B cell (primary cell): ENCODE data around the gene AKT2. TPM values are rescaled to one million over a fixed set of nuclear protein-coding genes. Genes with fewer than 3 reads are reported as not detected.
A peak's percentile ranks its signal among the peaks of the same experiment; 100 is the strongest.

Experiments
- ATAC-seq: fragments of 200-7000 bp; cut with Tn5 transposase; one replicate; pipeline ENCODE4 v1.10.0; 2021; ENCODE audit warnings: low read depth, mild to moderate bottlenecking, moderate number of reproducible peaks, moderate library complexity
- CTCF ChIA-PET: fragments of 350-600 bp; sonication (Branson Sonifier 250); formaldehyde crosslinking; loops from one replicate; lab custom pipeline; 2021; ENCODE audit warnings: antibody characterized with exemption, inconsistent platforms; lab: Charles Lee
- POLR2A ChIA-PET: fragments of 350-600 bp; sonication (Branson Sonifier 250); formaldehyde crosslinking; loops from one replicate; lab custom pipeline; 2021; ENCODE audit warnings: antibody characterized with exemption; lab: Charles Lee
- DNase-seq: peaks from one replicate; pipeline ENCODE4 v3.0.0; 2013
- H2AFZ ChIP-seq: 2 replicates; pipeline ENCODE4 v1.6.1; 2012; ENCODE audit warnings: mild to moderate bottlenecking, low read depth, low read length; ENCODE audit not compliant: insufficient read depth, poor library complexity, severe bottlenecking
- H3K27ac ChIP-seq, 2 donors: 1 replicate in 1 of 2; 2 replicates in 1 of 2; pipeline ENCODE4 v1.5.1; 2012 to 2013; ENCODE audit warnings: low read length in 2 of 2, mild to moderate bottlenecking in 2 of 2, moderate library complexity in 1 of 2
- H3K27me3 ChIP-seq, 4 experiments: fragments of 200-600 bp in 1 of 4; sonication (generic) in 1 of 4; replicated peaks in 1 of 4; 1 replicate in 2 of 4; 2 replicates in 2 of 4; pipeline versions ENCODE4 v1.6.1 to v1.7.0; 2013 to 2016; ENCODE audit warnings: low read length in 3 of 4, mild to moderate bottlenecking in 2 of 4, mixed read lengths in 1 of 4, moderate library complexity in 1 of 4; ENCODE audit not compliant: insufficient read depth in 4 of 4, control insufficient read depth in 3 of 4; ENCODE audit errors: control extremely low read depth in 1 of 4
- H3K36me3 ChIP-seq, 2 experiments: replicated peaks in 1 of 2; 1 replicate in 1 of 2; 2 replicates in 1 of 2; pipeline versions ENCODE4 v1.6.1 to v1.7.1; 2013; ENCODE audit warnings: low read length in 1 of 2; ENCODE audit not compliant: insufficient read depth in 2 of 2, control insufficient read depth in 1 of 2; ENCODE audit errors: control extremely low read depth in 1 of 2, extremely low read depth in 1 of 2
- H3K4me1 ChIP-seq, 2 donors: fragments of 200-600 bp in 1 of 2; sonication (generic) in 1 of 2; 1 replicate in 1 of 2; 2 replicates in 1 of 2; pipeline versions ENCODE4 v1.5.1 to v1.6.1; 2013 to 2017; ENCODE audit warnings: low read length in 2 of 2; ENCODE audit not compliant: control insufficient read depth in 2 of 2, insufficient read depth in 2 of 2
- H3K4me2 ChIP-seq: replicated peaks from 2 replicates; pipeline ENCODE3; 2012; ENCODE audit warnings: mild to moderate bottlenecking, low read depth, low read length; ENCODE audit not compliant: poor library complexity, severe bottlenecking
- H3K4me3 ChIP-seq, 5 experiments: fragments of 200-600 bp in 1 of 5; sonication (generic) in 1 of 5; 1 replicate in 3 of 5; 2 replicates in 2 of 5; pipeline versions ENCODE4 v1.5.1 to v1.7.0; 2011 to 2016; ENCODE audit warnings: low read length in 4 of 5, mild to moderate bottlenecking in 4 of 5, low read depth in 2 of 5, control low read depth in 1 of 5, moderate library complexity in 1 of 5; ENCODE audit not compliant: insufficient read depth in 1 of 5; ENCODE audit errors: control extremely low read depth in 1 of 5, extremely low read depth in 1 of 5
- H3K79me2 ChIP-seq: fragments of 200-600 bp; sonication (generic); one replicate; pipeline ENCODE4 v1.6.0; 2016; ENCODE audit warnings: low read length; ENCODE audit not compliant: control insufficient read depth, insufficient read depth
- H3K9ac ChIP-seq: fragments of 200-600 bp; sonication (generic); 2 replicates; pipeline ENCODE4 v1.6.1; 2017; ENCODE audit warnings: mild to moderate bottlenecking, low read length, moderate library complexity
- H3K9me3 ChIP-seq, 3 donors: one replicate each; pipeline versions ENCODE4 v1.6.1 to v1.7.1; 2013; ENCODE audit warnings: low read length in 2 of 3; ENCODE audit not compliant: control insufficient read depth in 2 of 3, insufficient read depth in 1 of 3; ENCODE audit errors: control extremely low read depth in 1 of 3
- H4K20me1 ChIP-seq: 2 replicates; pipeline ENCODE4 v1.6.0; 2012; ENCODE audit warnings: mild to moderate bottlenecking, low read length; ENCODE audit not compliant: insufficient read depth, control insufficient read depth, poor library complexity, severe bottlenecking
- H3K27ac Mint-ChIP-seq: one replicate; pipeline ENCODE4 v1.8.0; 2021; ENCODE audit warnings: mixed read lengths
- H3K27me3 Mint-ChIP-seq: one replicate; pipeline ENCODE4 v1.8.0; 2021; ENCODE audit warnings: mixed read lengths
- H3K4me1 Mint-ChIP-seq: one replicate; pipeline ENCODE4 v1.8.0; 2021; ENCODE audit warnings: mixed read lengths
- H3K4me3 Mint-ChIP-seq: one replicate; pipeline ENCODE4 v1.8.0; 2021; ENCODE audit warnings: mixed read lengths
- H3K9me3 Mint-ChIP-seq: one replicate; pipeline ENCODE4 v1.8.0; 2022; ENCODE audit warnings: mixed read lengths; ENCODE audit not compliant: insufficient read depth
- EZH2 ChIP-seq: IDR thresholded peaks from 2 replicates; pipeline ENCODE4 v1.6.1; 2012; ENCODE audit warnings: borderline replicate concordance, low read depth, mild to moderate bottlenecking, moderate library complexity, low read length; ENCODE audit not compliant: insufficient read depth, poor library complexity, severe bottlenecking
- WGBS: methylation state at CpG from one replicate; pipeline ENCODE4 v1.1.5; 2013; ENCODE audit warnings: missing lambda C conversion rate; ENCODE audit not compliant: insufficient coverage; 5-methylcytosine and 5-hydroxymethylcytosine counted together
- intact Hi-C: fragments of 100-400 bp; cut with micrococcal nuclease; formaldehyde crosslinking; loops from one replicate; pipeline ENCODE4 v1.10.0; 2022
- polyA plus RNA-seq: library from polyadenylated mRNA; depleted of rRNA; stranded (reverse); fragments of >200 nt; gene quantifications from 2 replicates; pipeline ENCODE4 v1.2.3, GENCODE V29; 2012
- total RNA-seq, 2 donors: library from RNA; stranded (reverse); fragments of 120-200 nt in 1 of 2; gene quantifications; 1 replicate in 1 of 2; 2 replicates in 1 of 2; pipeline versions ENCODE4 v1.2.3 to v1.2.4, GENCODE V29; 2013 to 2022
- TF ChIP-seq, protein P1 (sequence below): fragments of 200-600 bp; IDR thresholded peaks from one replicate; pipeline ENCODE4 v1.8.0; 2022; ENCODE audit warnings: antibody characterized with exemption, mild to moderate bottlenecking

Gene AKT2
- total and polyA plus RNA-seq, 2 donors (not counting 1 experiment from before 2014, with no cell fraction given), result 195 to 243 TPM

DNA sequence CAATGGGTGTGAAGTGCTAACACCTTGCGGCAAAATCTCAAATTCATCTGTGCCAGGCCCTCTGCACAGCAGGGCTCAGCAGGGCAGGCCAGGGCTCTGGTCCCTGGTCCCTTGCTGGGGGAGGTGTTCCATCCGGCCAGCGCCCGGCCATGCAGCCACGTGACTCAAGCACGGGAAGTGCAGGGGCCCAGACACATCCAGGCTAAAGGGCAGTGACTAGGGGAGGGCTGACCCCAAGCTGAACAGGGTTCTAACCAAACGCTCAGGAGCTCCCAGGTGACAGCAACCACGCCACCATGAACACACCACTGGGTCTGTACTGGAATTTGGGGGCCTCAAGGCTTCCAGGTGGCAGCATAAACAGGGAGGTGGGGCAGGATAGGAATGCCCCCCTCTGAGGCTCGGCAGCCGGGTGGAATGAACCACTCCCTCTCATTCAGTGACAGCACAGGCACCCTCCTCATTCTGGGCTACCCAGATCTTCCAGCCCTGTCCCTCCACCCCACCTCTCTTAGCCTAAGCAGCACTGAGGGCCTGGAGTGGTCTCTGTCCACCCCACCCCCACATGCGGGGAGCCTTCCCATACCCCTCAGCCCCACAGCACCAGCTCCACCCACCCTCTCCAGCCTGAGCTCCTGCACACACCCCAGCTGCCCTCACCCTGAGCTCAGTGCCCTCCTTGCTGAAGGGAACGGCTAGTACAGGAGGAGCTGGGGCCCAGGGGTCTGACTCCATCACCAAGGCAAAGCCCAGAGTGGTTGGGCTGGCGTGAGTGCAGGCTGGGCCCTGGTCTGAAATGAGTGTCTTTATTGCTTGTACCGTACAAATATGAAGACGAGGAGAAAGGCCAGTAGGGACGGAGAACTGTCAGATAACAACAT lies 53.4 kb downstream of the AKT2 start:
- DNase-seq, result no peak
- Histone ChIP-seq H3K4me1 (peaks cover under 1 to 2% of the 10 kb centered on the region in 2 donors), H4K20me1 (peaks cover 20% of the 10 kb centered on the region), H3K4me3 (no peak overlapping the region), H3K27ac (no peak overlapping the region), H3K79me2 (no peaks in the 10 kb centered on the region), H3K9me3 (no peaks in the 10 kb centered on the region), H3K27me3 (peaks cover 0 to 3% (median under 1%) of the 10 kb centered on the region in 4 experiments), H2AFZ (no peak overlapping the region), H3K36me3 (peaks cover 0 to 39% of the 10 kb centered on the region in 2 experiments), H3K9ac (no peak overlapping the region), H3K4me2 (no peak overlapping the region)
- CTCF ChIA-PET, result interaction anchor here (0.6 kb wide), 1 partner anchor 902 kb away, joined by 4 read pairs; no protein-coding TSS in a partner anchor
- peaks cover 4% of the 10 kb centered on the region for H3K4me1 Mint-ChIP-seq
- POLR2A ChIA-PET, result interaction anchor here (0.6 kb wide), 1 partner anchor 230 kb away, joined by 5 read pairs; no protein-coding TSS in a partner anchor
- TF ChIP-seq, protein P1, sequence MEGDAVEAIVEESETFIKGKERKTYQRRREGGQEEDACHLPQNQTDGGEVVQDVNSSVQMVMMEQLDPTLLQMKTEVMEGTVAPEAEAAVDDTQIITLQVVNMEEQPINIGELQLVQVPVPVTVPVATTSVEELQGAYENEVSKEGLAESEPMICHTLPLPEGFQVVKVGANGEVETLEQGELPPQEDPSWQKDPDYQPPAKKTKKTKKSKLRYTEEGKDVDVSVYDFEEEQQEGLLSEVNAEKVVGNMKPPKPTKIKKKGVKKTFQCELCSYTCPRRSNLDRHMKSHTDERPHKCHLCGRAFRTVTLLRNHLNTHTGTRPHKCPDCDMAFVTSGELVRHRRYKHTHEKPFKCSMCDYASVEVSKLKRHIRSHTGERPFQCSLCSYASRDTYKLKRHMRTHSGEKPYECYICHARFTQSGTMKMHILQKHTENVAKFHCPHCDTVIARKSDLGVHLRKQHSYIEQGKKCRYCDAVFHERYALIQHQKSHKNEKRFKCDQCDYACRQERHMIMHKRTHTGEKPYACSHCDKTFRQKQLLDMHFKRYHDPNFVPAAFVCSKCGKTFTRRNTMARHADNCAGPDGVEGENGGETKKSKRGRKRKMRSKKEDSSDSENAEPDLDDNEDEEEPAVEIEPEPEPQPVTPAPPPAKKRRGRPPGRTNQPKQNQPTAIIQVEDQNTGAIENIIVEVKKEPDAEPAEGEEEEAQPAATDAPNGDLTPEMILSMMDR, result no peak
- TF ChIP-seq EZH2, result no peak
- ATAC-seq, result no peak
- H3K9me3 Mint-ChIP-seq, result no peaks in the 10 kb centered on the region
- H3K4me3 Mint-ChIP-seq, result no peak overlapping the region
- intact Hi-C loops, result no loop called here
- 92% methylated on average over 13 of the region's 16 CpGs for WGBS
- H3K27ac Mint-ChIP-seq, result peak overlapping the region; percentile 41
- H3K27me3 Mint-ChIP-seq, result peaks cover 2% of the 10 kb centered on the region

DNA sequence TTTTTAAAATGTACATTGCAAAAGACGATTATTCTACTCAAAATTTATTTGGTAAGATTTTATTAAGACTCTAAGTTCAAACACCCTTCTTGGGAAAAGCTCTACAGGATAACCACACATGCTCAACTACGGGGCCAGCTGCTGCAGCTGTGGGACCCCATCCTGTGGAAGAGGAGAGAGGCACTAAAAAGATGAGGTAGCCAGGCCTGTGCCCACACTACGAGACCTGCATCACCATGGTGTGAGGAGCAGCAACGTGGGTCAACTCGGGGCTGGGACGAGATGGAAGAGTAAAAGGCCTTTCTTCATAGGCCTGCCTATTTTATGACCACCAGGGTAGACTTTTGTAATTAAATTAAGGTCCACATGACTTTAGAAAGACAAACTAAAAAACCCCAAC lies 54.1 kb downstream of the AKT2 start:
- WGBS, result 90% methylated on average over 2 of the region's 6 CpGs
- no peaks in the 10 kb centered on the region for H3K9me3 Mint-ChIP-seq
- Histone ChIP-seq H2AFZ (no peak overlapping the region), H3K9ac (no peak overlapping the region), H4K20me1 (peaks cover 15% of the 10 kb centered on the region), H3K27me3 (peaks cover 0 to 10% (median 6%) of the 10 kb centered on the region in 4 experiments), H3K9me3 (peaks cover 0 to 5% (median 0%) of the 10 kb centered on the region in 3 donors), H3K4me3 (no peak overlapping the region), H3K4me1 (peaks cover 8 to 9% of the 10 kb centered on the region in 2 donors), H3K79me2 (no peaks in the 10 kb centered on the region), H3K4me2 (no peak overlapping the region), H3K27ac (no peak overlapping the region), H3K36me3 (peaks cover 0 to 32% of the 10 kb centered on the region in 2 experiments)
- H3K27ac Mint-ChIP-seq, result no peak overlapping the region
- intact Hi-C loops, result no loop called here
- TF ChIP-seq, protein P1, result no peak
- no peak for TF ChIP-seq EZH2
- ATAC-seq, result no peak
- peaks cover 6% of the 10 kb centered on the region for H3K4me1 Mint-ChIP-seq
- ChIA-PET CTCF (interaction anchor here (0.6 kb wide), 1 partner anchor 901 kb away, joined by 4 read pairs; no protein-coding TSS in a partner anchor), POLR2A (interaction anchor here (0.6 kb wide), 1 partner anchor 231 kb away, joined by 5 read pairs; no protein-coding TSS in a partner anchor)
- no peak overlapping the region for H3K4me3 Mint-ChIP-seq
- H3K27me3 Mint-ChIP-seq, result peaks cover 5% of the 10 kb centered on the region
- no peak for DNase-seq
